GM23338 (cell line): Measurements from ENCODE around the gene SLC6A3.

Experiments
- CREB1 ChIP-seq: fragments of 250-450 bp; sonication (Bioruptor Pico); IDR thresholded peaks from 2 replicates; pipeline ENCODE4 v1.5.0; 2020; ENCODE audit warnings: low read depth, mild to moderate bottlenecking, moderate library complexity
- CTCF ChIP-seq, 2 experiments: fragments of 200-600 bp in 1 of 2; sonication (generic) in 1 of 2; conservative IDR thresholded peaks; 2 replicates each; pipeline versions ENCODE4 v1.5.1 to v1.6.1; 2016 to 2017; ENCODE audit warnings: antibody characterized with exemption in 2 of 2, low read depth in 2 of 2, mild to moderate bottlenecking in 2 of 2, moderate library complexity in 1 of 2
- EZH2 ChIP-seq: fragments of 200-600 bp; sonication (generic); IDR thresholded peaks from one replicate; pipeline ENCODE4 v1.8.0; 2017; ENCODE audit warnings: antibody characterized with exemption, mild to moderate bottlenecking, low read depth; ENCODE audit not compliant: unreplicated experiment
- EZH2phosphoT487 ChIP-seq: fragments of 200-600 bp; sonication (generic); IDR thresholded peaks from one replicate; pipeline ENCODE4 v1.8.1; 2018; ENCODE audit warnings: antibody characterized with exemption; ENCODE audit not compliant: unreplicated experiment
- JUNB ChIP-seq: IDR thresholded peaks from one replicate; pipeline ENCODE4 v1.6.1; 2016; ENCODE audit warnings: antibody characterized with exemption; ENCODE audit not compliant: unreplicated experiment
- POLR2AphosphoS5 ChIP-seq: IDR thresholded peaks from 2 replicates; pipeline ENCODE4 v1.6.1; 2016; ENCODE audit warnings: antibody characterized with exemption, low read depth
- REST ChIP-seq: IDR thresholded peaks from one replicate; pipeline ENCODE4 v1.6.1; 2018; ENCODE audit warnings: antibody characterized with exemption; ENCODE audit not compliant: unreplicated experiment

DNA sequence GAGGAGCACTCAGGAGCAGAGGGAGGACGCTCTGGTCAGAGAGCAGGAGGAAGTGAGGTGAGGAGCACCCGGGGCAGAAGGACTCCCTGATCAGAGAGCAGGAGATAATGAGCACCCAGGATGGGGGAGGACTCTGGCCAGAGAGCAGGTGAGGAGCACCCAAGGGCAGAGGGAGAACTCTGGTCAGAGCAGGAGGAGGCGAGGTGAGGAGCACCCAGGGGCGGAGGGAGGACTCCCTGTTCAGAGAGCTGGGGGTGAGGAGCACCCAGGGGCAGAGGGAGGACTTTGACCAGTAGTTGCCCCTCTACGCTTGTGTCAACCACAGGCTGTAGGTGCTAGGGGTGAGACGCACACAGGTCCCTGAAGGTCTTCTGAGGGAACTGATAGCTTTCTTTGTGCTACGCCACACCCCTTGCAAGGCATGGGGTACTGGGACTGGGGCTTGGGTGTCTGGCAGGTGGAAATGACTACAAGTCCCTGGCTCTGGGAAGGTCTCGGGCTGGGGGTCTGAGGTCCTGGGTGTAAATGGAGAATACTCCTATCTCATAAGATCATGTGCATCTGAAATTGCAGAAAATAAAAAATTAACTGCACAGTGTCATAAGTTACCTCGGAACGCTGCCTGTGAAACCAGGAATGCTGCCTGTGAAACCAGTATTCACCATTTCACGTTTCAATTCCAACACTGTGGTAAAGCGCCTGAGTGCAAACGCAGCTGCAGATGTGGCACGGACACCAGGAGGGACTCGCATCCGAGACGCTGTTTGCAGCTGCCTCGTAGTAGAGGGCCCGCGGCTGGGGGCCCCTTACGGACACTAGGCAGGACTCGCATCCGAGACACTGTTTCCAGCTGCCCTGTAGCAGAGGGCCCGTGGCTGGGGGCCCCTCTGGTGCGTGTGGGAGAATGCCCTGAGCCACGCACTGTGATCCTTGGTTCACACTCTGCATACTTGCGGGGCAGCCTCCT is 27.0 kb upstream of the SLC6A3 start:
- TF ChIP-seq CTCF (conservative IDR thresholded peaks at IDR 0.05; ENCODE audit: low read depth in 2 of 2) = no peak
- no peak for TF ChIP-seq POLR2AphosphoS5
- no peak for TF ChIP-seq EZH2phosphoT487
- no peak for TF ChIP-seq REST
- TF ChIP-seq EZH2 = no peak
- TF ChIP-seq CREB1 (CRISPR knock-in tag) = no peak
- TF ChIP-seq JUNB = no peak
